Measurements from ENCODE around the gene ANKS1A.
"Not testable (repeated sequence)": the region's sequence is repeated elsewhere in the genome, so short reads cannot be mapped to it uniquely, and the experiment has no call there.

ANKS1A gene

DNA sequence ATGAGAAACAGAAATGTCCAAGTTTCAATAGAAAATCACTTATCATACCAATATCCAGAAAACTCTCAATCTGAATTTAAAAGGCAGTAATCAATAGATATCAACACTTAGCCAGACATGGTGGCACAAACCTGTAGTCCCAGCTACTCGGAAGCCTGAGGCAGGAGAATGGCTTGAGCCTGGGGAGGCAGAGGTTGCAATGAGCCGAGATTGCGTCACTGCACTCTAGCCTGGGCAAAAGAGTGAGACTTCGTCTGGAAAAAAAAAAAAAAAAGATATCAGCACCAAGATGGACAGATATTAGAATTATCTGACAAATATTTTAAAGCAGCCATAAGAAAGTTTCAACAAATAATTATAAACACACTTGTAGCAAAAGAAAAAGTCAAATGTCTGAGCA lies 205.1 kb downstream of the ANKS1A start:
- H3K4me3 ChIP-seq (ENCODE audit: low read length): no peak overlapping the region
- no CpG with 5 or more reads among the region's 4 CpGs for WGBS (ENCODE audit: insufficient coverage, insufficient read length)
- H3K27me3 ChIP-seq (ENCODE audit: control insufficient read depth, insufficient read depth, low read length): no peaks in the 10 kb centered on the region
- H3K9me3 ChIP-seq (ENCODE audit: control insufficient read depth, insufficient read depth, low read length): no peaks in the 10 kb centered on the region
- no peak for DNase-seq (ENCODE audit: low read depth, low spot score)
- no peak overlapping the region for H3K27ac ChIP-seq (ENCODE audit: low read length)
- peaks cover 5% of the 10 kb centered on the region for H3K4me1 ChIP-seq (ENCODE audit: control insufficient read depth, insufficient read depth, low read length)
- 0 out of 2 replicates have a peak, but pooled peaks cover 2% of the 10 kb centered on the region for H3K36me3 ChIP-seq (ENCODE audit: control insufficient read depth, insufficient read depth, low read length)

GRCh38 chr6:35096129-35096862 lies 207.2 kb downstream of the ANKS1A start:
- H3K9me3 ChIP-seq (ENCODE audit: control insufficient read depth, insufficient read depth, low read length): no peaks in the 10 kb centered on the region
- H3K4me1 ChIP-seq (ENCODE audit: control insufficient read depth, insufficient read depth, low read length): peaks cover 5% of the 10 kb centered on the region
- H3K27me3 ChIP-seq (ENCODE audit: control insufficient read depth, insufficient read depth, low read length): no peaks in the 10 kb centered on the region
- no peak overlapping the region for H3K27ac ChIP-seq (ENCODE audit: low read length)
- DNase-seq (ENCODE audit: low read depth, low spot score): no peak
- H3K36me3 ChIP-seq (ENCODE audit: control insufficient read depth, insufficient read depth, low read length): 0 out of 2 replicates have a peak, but pooled peaks cover 2% of the 10 kb centered on the region
- H3K4me3 ChIP-seq (ENCODE audit: low read length): no peak overlapping the region
- WGBS (ENCODE audit: insufficient coverage, insufficient read length): no CpG with 5 or more reads among the region's 4 CpGs

GRCh38 chr6:35099116-35099515 lies 210.1 kb downstream of the ANKS1A start:
- Histone ChIP-seq H3K4me1 (ENCODE audit: control insufficient read depth, insufficient read depth, low read length) (peaks cover 2% of the 10 kb centered on the region; the same call in 1 of the 2 replicates), H3K27ac (ENCODE audit: low read length) (no peak overlapping the region), H3K36me3 (ENCODE audit: control insufficient read depth, insufficient read depth, low read length) (no peaks in the 10 kb centered on the region), H3K27me3 (ENCODE audit: control insufficient read depth, insufficient read depth, low read length) (no peaks in the 10 kb centered on the region), H3K9me3 (ENCODE audit: control insufficient read depth, insufficient read depth, low read length) (no peaks in the 10 kb centered on the region), H3K4me3 (ENCODE audit: low read length) (no peak overlapping the region)
- DNase-seq (ENCODE audit: low read depth, low spot score): no peak
- 100% methylated on average over 2 of the region's 5 CpGs for WGBS (ENCODE audit: insufficient coverage, insufficient read length)

GRCh38 chr6:35105078-35105477 lies 216.0 kb downstream of the ANKS1A start:
- DNase-seq (ENCODE audit: low read depth, low spot score): no peak
- H3K4me3 ChIP-seq (ENCODE audit: low read length): no peak overlapping the region
- no peaks in the 10 kb centered on the region for H3K27me3 ChIP-seq (ENCODE audit: control insufficient read depth, insufficient read depth, low read length)
- no peaks in the 10 kb centered on the region for H3K36me3 ChIP-seq (ENCODE audit: control insufficient read depth, insufficient read depth, low read length)
- no peak overlapping the region for H3K27ac ChIP-seq (ENCODE audit: low read length)
- no CpG with 5 or more reads among the region's 3 CpGs for WGBS (ENCODE audit: insufficient coverage, insufficient read length)
- no peaks in the 10 kb centered on the region for H3K9me3 ChIP-seq (ENCODE audit: control insufficient read depth, insufficient read depth, low read length)
- no peaks in the 10 kb centered on the region for H3K4me1 ChIP-seq (ENCODE audit: control insufficient read depth, insufficient read depth, low read length)

DNA sequence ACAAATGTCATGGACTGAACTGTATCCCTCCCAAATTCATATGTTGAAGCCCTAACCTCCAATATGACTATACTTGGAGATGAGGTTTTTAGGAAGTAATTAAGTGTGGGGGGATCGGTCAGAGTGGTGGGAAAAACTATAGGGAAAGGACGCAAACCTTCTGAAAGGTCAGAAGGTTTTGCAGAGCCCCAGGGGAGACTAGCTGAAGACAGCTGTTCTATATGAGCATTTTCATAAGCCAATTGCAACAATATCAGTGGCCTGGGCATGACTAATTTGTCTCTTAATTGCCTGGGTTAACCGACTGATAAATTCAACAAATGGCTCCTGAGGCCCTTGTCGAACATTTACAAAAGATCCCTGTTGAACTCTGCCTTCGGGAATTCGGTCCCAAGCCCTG lies 217.0 kb downstream of the ANKS1A start:
- WGBS (ENCODE audit: insufficient coverage, insufficient read length): no CpG with 5 or more reads among the region's 6 CpGs
- not testable (repeated sequence) for DNase-seq (ENCODE audit: low read depth, low spot score); H3K4me1 ChIP-seq (ENCODE audit: control insufficient read depth, insufficient read depth, low read length); H3K4me3 ChIP-seq (ENCODE audit: low read length); H3K27ac ChIP-seq (ENCODE audit: low read length); H3K9me3 ChIP-seq (ENCODE audit: control insufficient read depth, insufficient read depth, low read length); H3K27me3 ChIP-seq (ENCODE audit: control insufficient read depth, insufficient read depth, low read length); H3K36me3 ChIP-seq (ENCODE audit: control insufficient read depth, insufficient read depth, low read length)

DNA sequence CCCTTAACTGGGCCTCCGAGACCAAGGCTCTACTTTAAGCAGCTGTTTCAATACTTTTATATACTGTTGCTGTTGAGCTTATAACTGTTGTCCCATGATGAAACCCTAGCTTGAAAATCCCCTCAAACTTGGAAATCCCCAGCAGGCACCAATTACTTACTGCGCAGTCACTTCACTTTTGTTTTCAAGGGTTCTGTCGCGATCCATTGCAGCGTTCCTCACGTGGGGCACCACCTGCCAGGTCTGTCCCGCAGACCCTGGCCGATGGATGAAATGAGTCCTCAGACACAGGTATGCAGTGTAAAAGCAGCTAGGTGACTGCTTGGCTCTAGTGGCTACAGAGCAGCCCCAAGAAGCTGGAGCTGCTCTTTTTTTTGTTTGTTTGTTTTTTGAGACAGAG lies 218.2 kb downstream of the ANKS1A start:
- not testable (repeated sequence) for H3K27ac ChIP-seq (ENCODE audit: low read length); H3K36me3 ChIP-seq (ENCODE audit: control insufficient read depth, insufficient read depth, low read length); H3K4me1 ChIP-seq (ENCODE audit: control insufficient read depth, insufficient read depth, low read length); H3K4me3 ChIP-seq (ENCODE audit: low read length); DNase-seq (ENCODE audit: low read depth, low spot score); H3K9me3 ChIP-seq (ENCODE audit: control insufficient read depth, insufficient read depth, low read length); H3K27me3 ChIP-seq (ENCODE audit: control insufficient read depth, insufficient read depth, low read length)
- no CpG with 5 or more reads among the region's 8 CpGs for WGBS (ENCODE audit: insufficient coverage, insufficient read length)

- not testable (repeated sequence) for DNase-seq (ENCODE audit: low read depth, low spot score); H3K27ac ChIP-seq (ENCODE audit: low read length); H3K4me1 ChIP-seq (ENCODE audit: control insufficient read depth, insufficient read depth, low read length); H3K27me3 ChIP-seq (ENCODE audit: control insufficient read depth, insufficient read depth, low read length); H3K36me3 ChIP-seq (ENCODE audit: control insufficient read depth, insufficient read depth, low read length); H3K4me3 ChIP-seq (ENCODE audit: low read length); H3K9me3 ChIP-seq (ENCODE audit: control insufficient read depth, insufficient read depth, low read length)
- no CpG with 5 or more reads among the region's 5 CpGs for WGBS (ENCODE audit: insufficient coverage, insufficient read length)
Observed at GRCh38 chr6:35107761-35108160, 218.7 kb downstream of the ANKS1A start.

- WGBS (ENCODE audit: insufficient coverage, insufficient read length): no CpG with 5 or more reads among the region's 2 CpGs
- Histone ChIP-seq H3K9me3 (ENCODE audit: control insufficient read depth, insufficient read depth, low read length) (no peaks in the 10 kb centered on the region), H3K4me3 (ENCODE audit: low read length) (no peak overlapping the region), H3K4me1 (ENCODE audit: control insufficient read depth, insufficient read depth, low read length) (no peaks in the 10 kb centered on the region), H3K27me3 (ENCODE audit: control insufficient read depth, insufficient read depth, low read length) (no peaks in the 10 kb centered on the region), H3K27ac (ENCODE audit: low read length) (no peak overlapping the region), H3K36me3 (ENCODE audit: control insufficient read depth, insufficient read depth, low read length) (no peaks in the 10 kb centered on the region)
- DNase-seq (ENCODE audit: low read depth, low spot score): no peak
Observed at GRCh38 chr6:35108309-35108885, 219.3 kb downstream of the ANKS1A start.

GRCh38 chr6:35120746-35121145 lies 231.7 kb downstream of the ANKS1A start:
- Histone ChIP-seq H3K27ac (ENCODE audit: low read length) (no peak overlapping the region), H3K27me3 (ENCODE audit: control insufficient read depth, insufficient read depth, low read length) (no peaks in the 10 kb centered on the region), H3K9me3 (ENCODE audit: control insufficient read depth, insufficient read depth, low read length) (no peaks in the 10 kb centered on the region), H3K4me1 (ENCODE audit: control insufficient read depth, insufficient read depth, low read length) (no peaks in the 10 kb centered on the region), H3K36me3 (ENCODE audit: control insufficient read depth, insufficient read depth, low read length) (no peaks in the 10 kb centered on the region), H3K4me3 (ENCODE audit: low read length) (no peak overlapping the region)
- no CpG with 5 or more reads among the region's 2 CpGs for WGBS (ENCODE audit: insufficient coverage, insufficient read length)
- DNase-seq (ENCODE audit: low read depth, low spot score): no peak

DNA sequence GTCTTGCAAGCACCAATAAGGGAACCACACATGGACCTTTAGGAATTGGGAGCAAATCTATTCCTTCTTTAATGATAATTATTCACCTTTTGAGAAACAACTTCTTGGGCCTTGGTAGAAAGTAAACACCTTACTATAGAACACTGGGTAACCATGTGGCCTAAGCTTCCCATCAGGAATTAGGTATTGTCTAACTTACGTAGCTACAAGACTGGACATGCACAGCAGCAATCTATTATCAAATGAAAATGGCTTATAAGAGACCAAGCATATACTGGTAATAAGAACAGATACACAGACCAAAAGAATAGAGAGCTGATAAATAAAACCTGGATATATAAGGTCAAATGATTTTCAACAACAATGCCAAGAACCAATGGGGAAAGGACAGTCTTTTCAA lies 235.3 kb downstream of the ANKS1A start:
- Histone ChIP-seq H3K4me3 (ENCODE audit: low read length) (no peak overlapping the region), H3K9me3 (ENCODE audit: control insufficient read depth, insufficient read depth, low read length) (no peaks in the 10 kb centered on the region), H3K27me3 (ENCODE audit: control insufficient read depth, insufficient read depth, low read length) (no peaks in the 10 kb centered on the region), H3K4me1 (ENCODE audit: control insufficient read depth, insufficient read depth, low read length) (no peaks in the 10 kb centered on the region), H3K27ac (ENCODE audit: low read length) (no peak overlapping the region), H3K36me3 (ENCODE audit: control insufficient read depth, insufficient read depth, low read length) (no peaks in the 10 kb centered on the region)
- no CpG with 5 or more reads among the region's 1 CpG for WGBS (ENCODE audit: insufficient coverage, insufficient read length)
- DNase-seq (ENCODE audit: low read depth, low spot score): no peak

DNA sequence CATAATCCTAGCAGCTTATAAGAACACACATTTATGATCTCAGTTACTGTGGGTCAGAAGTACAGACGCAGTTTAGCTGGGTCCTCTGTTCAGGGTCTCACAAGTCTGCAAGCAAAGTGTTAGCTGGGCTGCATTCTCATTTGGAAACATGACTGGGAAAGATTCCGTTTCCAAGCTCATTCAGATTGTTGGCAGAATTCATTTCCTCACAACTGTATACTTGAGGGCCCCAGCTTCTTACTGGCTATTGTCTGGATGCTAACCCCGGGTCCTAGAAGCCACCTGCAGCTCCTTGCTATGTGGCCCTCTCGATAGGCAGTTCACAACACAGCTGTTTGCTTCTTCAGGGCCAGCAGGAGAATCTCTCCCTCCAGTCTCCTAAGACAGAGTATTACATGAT lies 239.0 kb downstream of the ANKS1A start:
- no peaks in the 10 kb centered on the region for H3K9me3 ChIP-seq (ENCODE audit: control insufficient read depth, insufficient read depth, low read length)
- H3K4me1 ChIP-seq (ENCODE audit: control insufficient read depth, insufficient read depth, low read length): no peaks in the 10 kb centered on the region
- no peak for DNase-seq (ENCODE audit: low read depth, low spot score)
- no peaks in the 10 kb centered on the region for H3K27me3 ChIP-seq (ENCODE audit: control insufficient read depth, insufficient read depth, low read length)
- no peaks in the 10 kb centered on the region for H3K36me3 ChIP-seq (ENCODE audit: control insufficient read depth, insufficient read depth, low read length)
- H3K4me3 ChIP-seq (ENCODE audit: low read length): no peak overlapping the region
- H3K27ac ChIP-seq (ENCODE audit: low read length): no peak overlapping the region
- no CpG with 5 or more reads among the region's 4 CpGs for WGBS (ENCODE audit: insufficient coverage, insufficient read length)

Data from iPS DF 6.9 (cell line).